Measurements from ENCODE around the gene USP44. TPM values are rescaled to one million over a fixed set of nuclear protein-coding genes. Genes with fewer than 3 reads are reported as not detected.
"Not testable (repeated sequence)": the region's sequence is repeated elsewhere in the genome, so short reads cannot be mapped to it uniquely, and the experiment has no call there.

The USP44 gene
- total RNA-seq, 2 donors from 2014 or later = 1.6 to 2.2 TPM

- ATAC-seq (no peak), DNase-seq (no peak)
- Mint-ChIP-seq H3K4me3 (no peak overlapping the region), H3K36me3 (ENCODE audit: low read depth) (peaks cover 6% of the 10 kb centered on the region), H3K27me3 (no peaks in the 10 kb centered on the region), H3K27ac (no peak overlapping the region), H3K4me1 (peaks cover 27% of the 10 kb centered on the region)
- H3K9me3 ChIP-seq (ENCODE audit: control insufficient read depth, low read length, poor library complexity, severe bottlenecking) = no peaks in the 10 kb centered on the region
Observed at GRCh38 chr12:95484524-95484923, 66.8 kb downstream of the USP44 start.

GRCh38 chr12:95482564-95482963 lies 68.7 kb downstream of the USP44 start:
- H3K9me3 ChIP-seq (ENCODE audit: control insufficient read depth, low read length, poor library complexity, severe bottlenecking); ATAC-seq; H3K4me3 Mint-ChIP-seq; H3K27me3 Mint-ChIP-seq; H3K36me3 Mint-ChIP-seq (ENCODE audit: low read depth); DNase-seq: not testable (repeated sequence)
- Mint-ChIP-seq H3K27ac (peak overlapping the region; percentile 90), H3K4me1 (peaks cover 36% of the 10 kb centered on the region)

- no peak overlapping the region for H3K4me3 Mint-ChIP-seq
- H3K36me3 Mint-ChIP-seq (ENCODE audit: low read depth) = peaks cover 6% of the 10 kb centered on the region
- H3K9me3 ChIP-seq (ENCODE audit: control insufficient read depth, low read length, poor library complexity, severe bottlenecking) = no peaks in the 10 kb centered on the region
- H3K4me1 Mint-ChIP-seq = peaks cover 34% of the 10 kb centered on the region
- no peak for DNase-seq
- ATAC-seq = no peak
- no peaks in the 10 kb centered on the region for H3K27me3 Mint-ChIP-seq
- peak overlapping the region; percentile 90 for H3K27ac Mint-ChIP-seq
Observed at GRCh38 chr12:95481888-95482287, 69.4 kb downstream of the USP44 start.

- Mint-ChIP-seq H3K4me3 (no peak overlapping the region), H3K27me3 (no peaks in the 10 kb centered on the region), H3K27ac (peak overlapping the region; percentile 90), H3K36me3 (ENCODE audit: low read depth) (peaks cover 6% of the 10 kb centered on the region), H3K4me1 (peaks cover 37% of the 10 kb centered on the region)
- peak; percentile 46 for ATAC-seq
- no peaks in the 10 kb centered on the region for H3K9me3 ChIP-seq (ENCODE audit: control insufficient read depth, low read length, poor library complexity, severe bottlenecking)
- DNase-seq = no peak
Observed at GRCh38 chr12:95481072-95481471, 70.2 kb downstream of the USP44 start.

- H3K9me3 ChIP-seq (ENCODE audit: control insufficient read depth, low read length, poor library complexity, severe bottlenecking) = no peaks in the 10 kb centered on the region
- no peak for DNase-seq
- H3K27me3 Mint-ChIP-seq = no peaks in the 10 kb centered on the region
- no peak for ATAC-seq
- peak overlapping the region; percentile 90 for H3K27ac Mint-ChIP-seq
- peaks cover 46% of the 10 kb centered on the region for H3K4me1 Mint-ChIP-seq
- H3K4me3 Mint-ChIP-seq = peak overlapping the region; percentile 31
- peaks cover 10% of the 10 kb centered on the region for H3K36me3 Mint-ChIP-seq (ENCODE audit: low read depth)
Observed at GRCh38 chr12:95480230-95480629, 71.0 kb downstream of the USP44 start.

GRCh38 chr12:95474660-95474958 lies 76.7 kb downstream of the USP44 start:
- no peaks in the 10 kb centered on the region for H3K27me3 Mint-ChIP-seq
- H3K36me3 Mint-ChIP-seq (ENCODE audit: low read depth) = peaks cover 16% of the 10 kb centered on the region
- H3K4me3 Mint-ChIP-seq = peak overlapping the region; percentile 100
- ATAC-seq (no peak), DNase-seq (no peak)
- H3K4me1 Mint-ChIP-seq = peaks cover 43% of the 10 kb centered on the region
- no peaks in the 10 kb centered on the region for H3K9me3 ChIP-seq (ENCODE audit: control insufficient read depth, low read length, poor library complexity, severe bottlenecking)
- peak overlapping the region; percentile 100 for H3K27ac Mint-ChIP-seq

GRCh38 chr12:95473884-95474659 lies 77.2 kb downstream of the USP44 start, which contains the start of gene METAP2:
METAP2 (plus strand) TSS chr12:95474152; CDS start chr12:95474180, 28 bp downstream.
- Mint-ChIP-seq H3K27me3 (no peaks in the 10 kb centered on the region), H3K4me3 (peak within 1 kb of the TSS; percentile 100), H3K4me1 (peaks cover 41% of the 10 kb centered on the region), H3K27ac (peak within 1 kb of the TSS; percentile 100), H3K36me3 (ENCODE audit: low read depth) (peaks cover 14% of the 10 kb centered on the region)
- no peaks in the 10 kb centered on the region for H3K9me3 ChIP-seq (ENCODE audit: control insufficient read depth, low read length, poor library complexity, severe bottlenecking)
- DNase-seq (peak; percentile 75 to 84 (median 81)), ATAC-seq (peak; percentile 98)

- peaks cover 13% of the 10 kb centered on the region for H3K36me3 Mint-ChIP-seq (ENCODE audit: low read depth)
- peak in 2 of 3 donors; percentile 9 for DNase-seq
- peak overlapping the region; percentile 100 for H3K27ac Mint-ChIP-seq
- H3K4me3 Mint-ChIP-seq = peak overlapping the region; percentile 100
- no peaks in the 10 kb centered on the region for H3K27me3 Mint-ChIP-seq
- H3K4me1 Mint-ChIP-seq = peaks cover 34% of the 10 kb centered on the region
- no peaks in the 10 kb centered on the region for H3K9me3 ChIP-seq (ENCODE audit: control insufficient read depth, low read length, poor library complexity, severe bottlenecking)
- ATAC-seq = peak; percentile 55
Observed at GRCh38 chr12:95473231-95473883, 77.9 kb downstream of the USP44 start.

GRCh38 chr12:95470300-95470699 lies 81.0 kb downstream of the USP44 start:
- Mint-ChIP-seq H3K36me3 (ENCODE audit: low read depth) (peaks cover 9% of the 10 kb centered on the region), H3K27ac (peak overlapping the region; percentile 9), H3K4me3 (no peak overlapping the region), H3K4me1 (peaks cover 23% of the 10 kb centered on the region), H3K27me3 (no peaks in the 10 kb centered on the region)
- no peaks in the 10 kb centered on the region for H3K9me3 ChIP-seq (ENCODE audit: control insufficient read depth, low read length, poor library complexity, severe bottlenecking)
- DNase-seq (no peak), ATAC-seq (no peak)

Other genes with a start within 250 kb of the USP44 start
- 10 to 100 TPM; 50.7 to 60.3 TPM for gene METAP2, start 77.3 kb downstream of the USP44 start, total RNA-seq
- gene NTN4, start 239.3 kb upstream of the USP44 start, total RNA-seq = 1 to 10 TPM; 4.8 to 7.6 TPM